Measurements from ENCODE around the gene SPOCK2. TPM values are rescaled to one million over a fixed set of nuclear protein-coding genes. Genes with fewer than 3 reads are reported as not detected.

The SPOCK2 gene
- total RNA-seq, 1 experiment from 2014 or later, result 1.8 TPM

GRCh38 chr10:72059843-72060822, 28.2 kb downstream of the SPOCK2 start:
- Histone ChIP-seq H3K27me3 (ENCODE audit: insufficient read depth, low read length) (no peaks in the 10 kb centered on the region), H3K4me1 (ENCODE audit: insufficient read depth, low read length) (no peaks in the 10 kb centered on the region), H3K23ac (ENCODE audit: insufficient read length, low read depth, low read length) (no peak overlapping the region), H4K5ac (ENCODE audit: insufficient read length, low read depth, low read length) (no peak overlapping the region), H2BK12ac (ENCODE audit: insufficient read length, low read depth, low read length) (no peak overlapping the region), H3K23me2 (ENCODE audit: insufficient read length, low read depth, low read length, poor library complexity, severe bottlenecking) (no peaks in the 10 kb centered on the region), H3K56ac (ENCODE audit: insufficient read length, low read depth, low read length) (no peak overlapping the region), H3K27ac (ENCODE audit: insufficient read length, low read depth, low read length) (no peak overlapping the region), H3T11ph (ENCODE audit: low read length) (no peak overlapping the region), H2BK5ac (ENCODE audit: insufficient read length, low read length) (no peak overlapping the region), H3K18ac (ENCODE audit: insufficient read length, low read depth, low read length) (no peak overlapping the region), H2AK5ac (ENCODE audit: insufficient read length, low read length) (no peak overlapping the region), H3K9me3 (ENCODE audit: control insufficient read depth, low read depth, low read length) (no peaks in the 10 kb centered on the region), H3K9ac (ENCODE audit: extremely low read depth, insufficient read length, low read length) (no peak overlapping the region), H4K8ac (replicated peaks; ENCODE audit: insufficient read length, low read depth, low read length) (no peak overlapping the region), H2AFZ (ENCODE audit: low read length) (no peak overlapping the region), H4K91ac (ENCODE audit: insufficient read length, low read depth, low read length) (no peak overlapping the region), H3K79me1 (ENCODE audit: insufficient read depth, low read depth, low read length, poor library complexity, severe bottlenecking) (no peaks in the 10 kb centered on the region), H3K4me2 (ENCODE audit: insufficient read depth, insufficient read length, low read length) (no peak overlapping the region), H2BK20ac (ENCODE audit: low read depth, low read length, poor library complexity, severe bottlenecking) (no peak overlapping the region), H4K20me1 (ENCODE audit: control insufficient read depth, insufficient read depth, insufficient read length) (no peaks in the 10 kb centered on the region), H3K14ac (ENCODE audit: insufficient read depth, low read length) (no peak overlapping the region; the same call in 1 of the 2 replicates), H3K79me2 (ENCODE audit: insufficient read depth, low read length) (no peaks in the 10 kb centered on the region), H2BK120ac (ENCODE audit: low read depth, low read length, poor library complexity, severe bottlenecking) (no peak overlapping the region), H2BK15ac (ENCODE audit: low read depth, low read length) (no peak overlapping the region), H3K4ac (ENCODE audit: low read depth, low read length) (no peak overlapping the region)
- Mint-ChIP-seq H3K4me1 (peaks cover 19 to 31% of the 10 kb centered on the region in 2 experiments), H3K27me3 (ENCODE audit: low read depth) (peaks cover 5% of the 10 kb centered on the region), H3K36me3 (ENCODE audit: insufficient read depth in 1 of 3, low read depth in 3 of 3) (no peaks in the 10 kb centered on the region), H3K27ac (peak overlapping the region in 1 of 3 experiments; percentile 6; a peak in 1 of 7 replicates), H3K9me3 (no peaks in the 10 kb centered on the region), H3K4me3 (0 out of 5 replicates have a peak overlapping the region, but pooled peaks of 1 of the 2 experiments have one; percentile 1)
- WGBS (ENCODE audit: extremely low coverage, insufficient read length, low lambda C conversion rate), result no CpG with 5 or more reads among the region's 19 CpGs
- no peak for DNase-seq
- TF ChIP-seq CTCF (conservative IDR thresholded peaks at IDR 0.05), result no peak
